ENCODE measurements around the gene NUDT8.

- TF ChIP-seq CTCF (IDR thresholded peaks at IDR 0.05) (peak; percentile 67 to 86 (median 80)), POLR2A (IDR thresholded peaks at IDR 0.05) (peak; percentile 34 to 73)
Observed at GRCh38 chr11:67629386-67630227, at the start of gene NUDT8.

Measured in adrenal gland (tissue), 5 donors.